Astrocyte of the cerebellum (primary cell): ENCODE measurements around the gene TBC1D23.

Experiments used
- DNase-seq: peaks from one replicate; pipeline ENCODE4 v3.0.0-alpha.2; 2011; ENCODE audit warnings: low read depth
- H3K4me3 ChIP-seq: 2 replicates; pipeline ENCODE4 v1.5.1; 2011; ENCODE audit warnings: mild to moderate bottlenecking, low read depth, low read length, moderate library complexity
- in situ Hi-C: cut with HindIII; loops from 2 replicates; pipeline ENCODE4 v1.10.0; 2017; ENCODE audit warnings: low sequenced_read_pairs
- TF ChIP-seq, protein P1 (sequence below): IDR thresholded peaks from 2 replicates; pipeline ENCODE4 v1.5.1; 2012; ENCODE audit warnings: low read length, low read depth, moderate library complexity, mild to moderate bottlenecking; ENCODE audit errors: missing control alignments

Gene TBC1D23

DNA sequence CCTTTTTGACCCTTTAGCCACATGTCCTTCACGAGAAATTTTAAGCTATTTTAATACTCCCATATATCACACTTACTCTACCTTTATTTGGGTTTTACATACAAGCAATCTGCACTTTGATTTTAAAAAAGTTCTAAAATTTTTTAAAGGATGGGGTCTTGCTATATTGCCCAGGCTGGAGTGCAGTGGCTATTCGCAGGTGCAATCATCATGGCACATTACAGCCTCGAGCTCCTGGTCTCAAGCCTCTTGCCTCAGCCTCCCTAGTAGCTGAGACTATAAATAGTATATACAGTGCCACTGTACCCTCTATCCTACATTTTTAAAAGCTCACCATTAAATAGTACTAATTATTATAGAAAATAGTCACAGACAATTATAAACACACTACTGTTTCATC lies 103.6 kb downstream of the TBC1D23 start:
- H3K4me3 ChIP-seq = no peak overlapping the region
- in situ Hi-C loops = loop anchor here (5.0 kb wide), 1 partner anchor 42 kb away; no protein-coding TSS in a partner anchor
- TF ChIP-seq, protein P1, sequence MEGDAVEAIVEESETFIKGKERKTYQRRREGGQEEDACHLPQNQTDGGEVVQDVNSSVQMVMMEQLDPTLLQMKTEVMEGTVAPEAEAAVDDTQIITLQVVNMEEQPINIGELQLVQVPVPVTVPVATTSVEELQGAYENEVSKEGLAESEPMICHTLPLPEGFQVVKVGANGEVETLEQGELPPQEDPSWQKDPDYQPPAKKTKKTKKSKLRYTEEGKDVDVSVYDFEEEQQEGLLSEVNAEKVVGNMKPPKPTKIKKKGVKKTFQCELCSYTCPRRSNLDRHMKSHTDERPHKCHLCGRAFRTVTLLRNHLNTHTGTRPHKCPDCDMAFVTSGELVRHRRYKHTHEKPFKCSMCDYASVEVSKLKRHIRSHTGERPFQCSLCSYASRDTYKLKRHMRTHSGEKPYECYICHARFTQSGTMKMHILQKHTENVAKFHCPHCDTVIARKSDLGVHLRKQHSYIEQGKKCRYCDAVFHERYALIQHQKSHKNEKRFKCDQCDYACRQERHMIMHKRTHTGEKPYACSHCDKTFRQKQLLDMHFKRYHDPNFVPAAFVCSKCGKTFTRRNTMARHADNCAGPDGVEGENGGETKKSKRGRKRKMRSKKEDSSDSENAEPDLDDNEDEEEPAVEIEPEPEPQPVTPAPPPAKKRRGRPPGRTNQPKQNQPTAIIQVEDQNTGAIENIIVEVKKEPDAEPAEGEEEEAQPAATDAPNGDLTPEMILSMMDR = no peak
- no peak for DNase-seq

DNA sequence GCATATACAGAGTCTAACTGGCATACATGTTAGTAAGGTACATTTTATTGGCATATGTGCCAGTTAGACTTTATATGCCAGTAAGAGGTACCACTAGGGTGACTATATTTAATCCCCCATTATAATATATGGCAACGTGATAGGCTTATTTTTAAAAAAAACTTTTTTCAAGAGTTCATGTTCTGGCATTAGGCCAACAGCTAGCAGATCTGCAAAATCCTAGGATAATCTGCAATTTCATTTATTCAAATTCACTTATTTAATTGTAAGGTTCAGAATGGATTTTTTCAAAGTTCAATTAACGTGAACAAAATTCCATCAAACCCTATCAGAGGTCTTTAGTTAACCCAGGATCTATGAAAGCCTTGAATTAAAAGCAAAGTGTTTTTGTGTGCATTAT lies 105.6 kb downstream of the TBC1D23 start:
- H3K4me3 ChIP-seq = no peak overlapping the region
- in situ Hi-C loops = no loop called here
- TF ChIP-seq, protein P1 = no peak
- no peak for DNase-seq

DNA sequence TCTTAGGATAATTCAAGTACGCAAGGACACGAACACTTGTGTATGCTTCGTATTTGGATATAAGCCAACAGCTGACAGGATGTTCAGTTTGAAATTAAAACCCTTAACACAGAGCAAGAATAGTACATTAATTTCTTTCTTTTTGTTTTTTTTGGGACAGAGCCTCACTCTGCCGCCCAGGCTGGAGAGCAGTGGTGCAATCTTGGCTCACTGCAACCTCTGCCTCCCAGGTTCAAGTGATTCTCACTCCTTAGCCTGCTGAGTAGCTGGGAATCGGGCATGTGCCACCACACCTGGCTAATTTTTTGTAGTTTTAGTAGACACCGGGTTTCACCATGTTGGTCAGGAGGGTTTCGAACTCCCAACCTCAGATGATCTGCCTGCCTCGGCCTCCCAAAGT lies 107.6 kb downstream of the TBC1D23 start:
- no peak for DNase-seq
- no peak overlapping the region for H3K4me3 ChIP-seq
- in situ Hi-C loops = no loop called here
- TF ChIP-seq, protein P1 = no peak

DNA sequence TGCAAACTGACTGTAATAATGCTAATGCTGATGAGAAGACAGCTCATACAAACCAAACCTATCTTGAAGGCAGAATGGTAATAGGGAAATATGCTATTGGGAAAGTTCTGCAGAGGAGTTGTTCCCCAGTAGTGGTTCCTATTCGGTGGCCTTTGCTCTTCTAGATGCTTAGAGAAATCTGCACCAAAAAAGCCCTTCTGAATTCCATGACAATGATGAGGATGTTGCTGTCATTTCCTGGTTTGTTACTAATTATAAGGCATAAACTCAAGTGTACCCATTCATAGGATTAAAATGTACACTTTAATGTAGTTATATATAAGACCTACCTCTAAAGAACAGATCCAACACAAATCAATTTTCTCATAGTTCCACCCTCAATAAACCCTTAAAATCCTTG lies 110.0 kb downstream of the TBC1D23 start:
- in situ Hi-C loops = no loop called here
- TF ChIP-seq, protein P1 = no peak
- DNase-seq = no peak
- no peak overlapping the region for H3K4me3 ChIP-seq

DNA sequence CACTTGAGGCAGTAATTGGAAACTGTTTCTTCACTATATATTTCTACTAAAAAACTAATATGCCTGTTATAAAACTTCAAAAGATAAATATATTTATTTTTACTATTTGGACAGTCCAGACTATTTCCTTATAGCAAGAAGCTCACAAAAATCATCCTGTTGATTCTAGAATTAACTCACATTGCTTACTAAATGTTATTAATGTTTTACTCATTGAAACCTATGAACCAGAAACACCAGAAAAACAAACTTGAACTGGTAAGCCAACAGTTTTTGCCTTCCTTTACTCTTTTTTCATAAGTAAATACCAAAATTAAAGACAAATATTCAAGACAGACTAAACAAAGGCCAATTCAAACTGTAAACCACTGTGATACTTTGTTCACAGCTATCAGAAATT lies 113.7 kb downstream of the TBC1D23 start:
- in situ Hi-C loops = no loop called here
- no peak for DNase-seq
- no peak overlapping the region for H3K4me3 ChIP-seq
- TF ChIP-seq, protein P1 = no peak
